GM19023 (cell line): ENCODE measurements around the gene RSPH3.
"Not testable (repeated sequence)": the region's sequence is repeated elsewhere in the genome, so short reads cannot be mapped to it uniquely, and the experiment has no call there.

Experiments
- ATAC-seq: cut with Tn5 transposase; IDR thresholded peaks from one replicate; pipeline ENCODE4 v1.9.1; 2021; ENCODE audit warnings: mild to moderate bottlenecking, moderate library complexity; ENCODE audit not compliant: unreplicated experiment

The RSPH3 gene

DNA sequence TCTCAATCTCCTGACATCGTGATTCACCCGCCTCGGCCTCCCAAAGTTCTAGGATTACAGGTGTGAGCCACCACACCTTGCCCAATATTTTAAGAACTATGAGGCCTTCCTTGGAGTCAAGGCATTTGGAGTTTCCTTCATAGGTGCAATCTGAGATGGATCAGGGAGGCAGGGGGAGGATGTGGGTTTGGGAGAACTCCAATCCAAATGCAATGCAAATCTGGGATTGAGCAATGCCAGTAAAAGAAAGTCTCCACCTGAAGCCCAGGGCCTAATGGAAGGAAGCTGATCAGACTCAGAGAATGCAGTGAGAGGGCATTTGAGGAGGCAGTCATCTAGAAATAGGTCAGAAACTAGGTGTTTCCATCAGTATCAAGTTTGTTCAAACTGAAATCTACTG, 21.2 kb downstream of the RSPH3 start:
- no peak for ATAC-seq

DNA sequence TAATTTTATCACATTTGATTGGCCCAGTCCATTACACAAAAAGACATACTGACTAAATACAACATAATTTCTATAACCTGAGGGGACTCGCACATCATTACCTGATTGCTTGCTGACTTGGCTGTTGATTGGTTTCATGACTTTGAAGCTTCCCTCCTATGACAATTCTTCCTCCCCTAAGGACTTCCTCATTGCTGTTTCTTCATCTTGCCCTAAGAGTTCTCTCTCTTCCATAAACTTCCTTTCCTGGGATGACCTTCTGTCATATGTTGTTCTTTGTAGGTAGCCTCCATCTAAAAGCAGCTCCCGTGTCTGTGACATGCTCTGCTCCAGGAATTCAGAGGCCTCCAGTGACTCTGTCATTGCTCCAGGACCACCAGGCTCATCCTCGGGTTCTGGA, 22.6 kb downstream of the RSPH3 start:
- no peak for ATAC-seq

DNA sequence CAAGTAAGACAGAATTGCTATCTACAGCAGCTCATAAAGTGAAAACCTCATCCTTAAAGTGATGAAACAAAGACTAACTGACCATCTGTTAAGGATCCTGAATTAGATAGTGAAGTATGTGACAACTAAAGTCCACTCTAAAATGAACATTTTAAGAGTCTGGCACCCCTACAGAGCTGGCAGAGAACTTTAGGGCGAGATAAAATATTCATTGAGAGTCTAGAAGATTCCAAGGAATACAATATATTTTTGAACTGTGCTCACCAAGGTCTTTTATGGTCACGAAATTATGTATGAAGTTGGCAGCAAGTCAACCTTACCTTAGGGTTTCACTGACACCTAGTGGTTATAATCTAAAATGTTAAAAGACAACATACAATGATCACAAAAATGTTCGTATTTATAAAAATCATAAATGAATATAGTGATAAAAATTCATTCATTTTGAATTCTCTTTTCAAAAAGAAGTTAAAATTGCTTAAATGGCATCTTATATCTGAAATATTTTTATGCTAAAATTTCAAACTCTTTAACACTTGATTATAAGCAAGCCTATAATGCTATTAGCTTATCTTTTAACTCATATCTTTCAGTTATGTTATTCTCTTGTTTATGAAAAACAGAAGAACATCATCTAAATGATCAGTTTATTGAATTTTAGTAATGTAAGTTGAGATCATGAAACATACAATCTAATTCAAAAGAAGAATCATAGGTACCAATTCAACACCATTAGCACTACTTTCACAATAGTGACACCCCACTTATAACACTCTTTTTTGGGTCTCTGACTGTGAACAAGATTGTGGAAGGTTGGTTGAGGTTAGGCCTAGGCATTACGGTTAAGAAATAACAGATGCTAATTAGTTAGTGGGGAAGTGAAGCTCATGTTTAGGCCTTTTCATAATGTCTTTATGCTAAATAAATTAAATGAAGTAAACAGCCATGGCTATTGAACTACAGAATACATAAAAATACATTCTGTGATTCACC, 27.5 kb downstream of the RSPH3 start:
- no peak for ATAC-seq

DNA sequence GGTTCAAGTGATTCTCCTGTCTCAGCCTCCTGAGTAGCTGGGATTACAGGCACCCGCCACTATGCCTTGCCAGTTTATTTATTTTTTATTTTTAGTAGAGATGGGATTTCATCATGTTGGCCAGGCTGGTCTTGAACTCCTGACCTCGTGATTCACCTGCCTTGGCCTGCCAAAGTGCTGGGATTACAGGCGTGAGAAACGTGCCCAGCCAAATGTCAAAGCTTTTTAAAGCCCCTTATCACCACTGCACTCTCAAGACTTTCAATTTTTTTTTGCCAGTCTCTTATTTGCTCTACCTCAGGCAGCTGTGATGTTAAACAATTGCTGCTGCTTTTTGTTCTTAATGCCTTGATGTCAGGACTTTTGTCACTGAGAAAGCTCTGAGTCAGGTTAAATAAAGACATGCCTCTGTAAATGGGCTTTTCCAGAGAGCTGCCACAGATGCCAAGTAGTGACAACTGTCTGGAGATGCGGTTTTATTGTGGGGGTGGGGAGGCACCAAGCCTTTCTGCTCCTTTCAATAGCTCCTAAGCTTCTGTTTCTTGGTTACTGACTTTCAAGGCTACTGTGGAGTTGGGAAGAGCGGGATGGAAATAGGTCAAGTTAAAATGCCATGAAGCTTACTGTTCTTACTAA, 29.2 kb downstream of the RSPH3 start:
- no peak for ATAC-seq

DNA sequence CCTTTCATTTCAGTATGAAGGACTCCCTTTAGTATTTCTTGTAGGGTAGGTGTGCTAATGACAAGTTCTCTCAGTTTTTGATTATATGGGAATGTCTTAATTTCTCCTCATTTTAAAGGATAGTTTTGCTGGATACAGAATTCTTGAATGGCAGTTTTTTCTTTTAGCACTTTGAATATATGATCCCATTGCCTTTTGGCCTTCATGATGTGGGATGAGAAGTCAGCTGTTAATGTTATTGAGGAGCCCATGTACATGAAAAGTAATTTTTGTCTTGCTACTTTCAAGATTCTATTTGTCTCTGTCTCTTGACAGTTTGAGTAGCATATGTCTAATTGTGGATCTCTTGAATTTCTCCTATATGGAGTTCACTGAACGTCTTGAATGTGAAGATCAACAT, 30.9 kb downstream of the RSPH3 start:
- no peak for ATAC-seq

DNA sequence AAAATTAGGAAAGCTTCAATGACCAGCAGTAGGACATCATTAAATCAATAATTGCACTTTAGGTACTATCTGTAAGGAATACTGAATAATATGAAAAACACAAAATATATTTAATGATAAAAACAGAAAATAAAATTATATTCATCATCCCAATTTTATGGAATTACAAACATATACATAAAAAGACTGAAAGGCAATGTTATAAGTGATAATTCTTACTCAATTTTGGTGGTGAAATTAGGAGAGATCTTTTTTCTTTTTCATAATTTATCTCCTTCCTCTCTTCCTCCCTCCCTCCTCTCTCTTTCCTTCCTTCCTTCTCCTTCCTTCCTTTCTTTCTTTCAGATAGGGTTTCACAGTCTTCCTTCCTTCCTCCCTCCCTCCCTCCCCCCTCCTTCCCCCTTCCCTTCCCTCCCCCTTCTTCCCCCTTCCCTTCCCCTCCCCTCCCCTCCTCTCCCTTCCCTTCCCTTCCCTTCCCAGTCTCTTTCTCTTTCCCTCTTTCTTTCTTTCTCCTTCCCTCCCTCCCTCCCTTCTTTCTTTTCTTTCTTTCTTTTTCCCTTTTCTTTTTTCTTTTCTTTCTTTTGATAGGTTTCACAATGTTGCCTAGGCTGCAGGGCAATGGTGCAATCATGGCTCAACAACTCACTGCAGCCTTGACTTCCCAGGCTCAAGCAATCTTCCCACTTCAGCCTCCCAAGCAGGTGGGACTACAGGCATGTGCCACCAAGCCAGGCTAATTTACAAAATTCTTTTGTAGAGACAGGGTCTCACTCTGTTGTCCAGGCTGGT, 36.8 kb downstream of the RSPH3 start:
- ATAC-seq, result no peak

DNA sequence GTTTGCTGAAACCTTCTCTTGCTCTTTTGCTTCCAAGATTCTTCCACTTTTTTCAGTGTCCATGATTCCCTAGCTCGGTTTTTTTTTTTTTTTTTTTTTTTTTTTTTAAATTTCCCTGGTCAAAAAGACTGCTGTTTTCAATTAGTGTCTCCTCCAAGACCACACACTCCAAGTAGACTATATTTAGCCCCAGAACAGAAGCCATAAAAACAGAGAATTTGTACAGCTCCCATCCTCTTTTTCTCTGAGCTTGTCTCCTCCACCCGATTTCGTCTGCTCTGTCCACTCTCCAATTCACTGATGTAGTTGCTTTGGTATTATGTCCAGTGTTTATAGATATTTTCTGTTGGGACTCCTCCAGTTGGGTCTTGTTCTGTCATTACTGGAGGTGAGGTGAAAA, 37.6 kb downstream of the RSPH3 start:
- no peak for ATAC-seq

DNA sequence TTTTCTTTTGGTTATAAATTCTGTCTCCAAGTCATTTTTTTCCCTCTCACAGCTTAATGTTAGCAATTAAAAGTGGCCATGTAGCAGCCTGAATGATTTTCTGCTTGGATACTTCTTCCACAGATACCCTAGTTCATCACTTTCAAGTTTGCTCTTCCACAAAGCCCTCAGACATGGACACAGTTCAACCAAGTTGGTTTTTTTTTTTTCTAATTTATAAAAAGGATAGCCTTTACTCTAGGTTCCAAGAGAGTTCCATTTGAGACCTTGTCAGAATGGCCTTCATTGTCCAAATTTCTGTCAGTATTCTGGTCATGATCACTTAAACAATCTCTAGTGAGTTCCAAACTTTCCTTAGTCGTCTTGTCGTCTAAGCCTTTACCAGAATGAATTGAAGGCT, 40.0 kb downstream of the RSPH3 start:
- no peak for ATAC-seq

DNA sequence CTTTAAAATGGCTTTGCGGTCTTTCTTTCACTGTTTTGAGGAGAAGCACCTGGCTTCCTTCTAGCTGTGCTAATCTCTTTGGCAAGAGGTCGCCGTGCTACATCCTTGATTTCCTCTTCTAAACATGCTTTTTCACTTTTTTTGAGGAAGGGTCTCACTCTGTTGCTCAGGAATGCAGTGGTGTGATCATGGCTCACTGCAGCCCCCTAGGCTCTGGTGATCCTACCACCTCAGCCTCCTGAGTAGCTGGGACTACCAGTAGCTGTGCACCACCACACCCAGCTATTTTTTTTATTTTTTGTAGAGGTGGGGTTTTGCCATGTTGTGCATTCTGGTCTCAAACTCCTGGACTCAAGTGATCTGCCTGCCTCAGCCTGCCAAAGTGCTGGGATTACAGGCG, 40.5 kb downstream of the RSPH3 start:
- ATAC-seq, result no peak

DNA sequence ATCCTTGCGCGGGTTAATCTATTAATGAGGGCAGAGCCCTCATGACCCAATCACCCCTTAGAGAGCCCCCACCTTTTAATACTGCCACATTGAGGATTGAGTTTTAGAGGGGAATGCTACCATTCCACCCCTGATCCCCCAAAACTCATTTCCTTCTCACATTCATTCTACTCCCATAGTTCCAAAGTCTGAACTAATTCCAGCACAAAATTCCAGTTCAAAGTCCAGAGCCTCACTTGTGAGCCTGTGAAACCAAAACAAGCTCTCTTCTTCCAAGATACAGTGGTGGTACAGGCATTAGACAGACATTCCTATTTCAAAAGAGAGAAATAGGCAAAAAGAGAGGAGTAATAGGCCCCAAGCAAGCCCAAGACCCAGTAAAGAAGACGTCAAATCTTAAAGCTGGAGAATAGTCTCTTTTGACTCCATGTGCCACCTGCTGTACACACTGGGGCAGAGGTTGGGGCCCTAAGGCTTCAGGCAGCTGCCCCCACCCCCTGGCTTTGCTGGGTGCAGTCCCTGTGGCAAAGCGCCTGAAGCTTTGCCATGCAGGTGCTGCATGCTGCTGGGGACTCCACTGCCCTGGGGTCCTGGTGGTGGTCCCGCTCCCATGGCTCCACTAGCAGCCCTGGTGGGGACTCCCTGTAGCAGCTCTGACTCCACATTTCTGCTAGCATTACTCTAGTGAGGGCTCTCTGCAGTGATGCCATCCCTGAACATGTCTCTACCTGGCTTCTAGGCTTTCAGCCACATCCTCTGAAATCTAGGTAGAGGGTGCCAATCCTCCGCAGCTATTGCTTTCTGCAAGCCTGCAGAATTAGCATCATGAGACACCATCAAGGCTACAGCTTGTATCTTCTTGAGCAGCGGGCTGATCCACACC, 41.3 kb downstream of the RSPH3 start:
- ATAC-seq, result no peak

DNA sequence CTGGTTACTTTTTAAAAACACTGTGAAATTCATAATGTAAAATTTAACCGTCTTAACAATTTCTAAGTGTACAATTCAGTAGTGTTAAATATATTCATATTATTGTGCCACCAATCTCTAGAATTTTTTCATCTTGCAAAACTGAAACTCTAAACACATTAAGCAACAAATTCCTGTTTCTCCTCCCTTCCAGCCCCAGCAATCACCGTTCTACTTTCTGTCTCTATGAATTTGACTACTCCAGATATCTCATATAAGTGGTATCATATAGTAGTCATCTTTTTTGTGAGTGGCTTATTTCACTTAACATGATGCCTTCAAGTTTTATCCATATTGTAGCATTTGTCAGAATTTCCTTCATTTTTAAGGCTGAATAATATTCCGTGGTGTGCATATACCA, 44.7 kb downstream of the RSPH3 start:
- no peak for ATAC-seq

DNA sequence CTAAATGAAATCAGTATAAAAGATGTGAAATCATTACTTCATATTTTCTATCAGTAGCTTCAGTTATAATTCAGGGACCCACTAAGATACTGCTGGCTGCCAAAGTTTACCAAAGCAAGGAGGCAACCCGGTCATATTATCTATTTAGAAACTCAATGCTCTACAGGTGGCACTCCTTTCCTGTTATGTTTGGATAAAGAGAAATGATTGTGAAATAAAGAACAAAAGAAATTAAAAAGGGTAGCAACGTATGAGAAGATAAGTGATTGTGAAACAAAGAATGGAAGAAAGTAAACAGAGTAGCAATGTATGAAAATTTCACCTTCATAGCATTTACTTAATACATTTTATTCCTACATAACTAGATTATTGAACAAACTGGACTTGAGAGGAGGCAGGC, 45.2 kb downstream of the RSPH3 start:
- no peak for ATAC-seq

DNA sequence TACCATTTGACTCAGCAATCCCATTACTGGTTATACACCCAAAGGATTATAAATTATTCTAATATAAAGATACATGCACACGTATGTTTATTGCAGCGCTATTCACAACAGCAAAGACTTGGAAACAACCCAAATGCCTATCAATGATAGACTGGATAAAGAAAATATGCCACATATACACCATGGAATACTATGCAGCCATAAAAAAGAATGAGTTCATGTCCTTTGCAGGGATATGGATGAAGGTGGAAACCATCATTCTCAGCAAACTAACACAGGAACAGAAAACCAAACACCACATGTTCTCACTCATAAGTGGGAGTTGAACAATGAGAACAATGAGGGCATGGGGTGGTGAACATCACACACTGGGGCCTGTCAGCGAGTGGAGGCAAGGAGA, 48.0 kb downstream of the RSPH3 start:
- not testable (repeated sequence) for ATAC-seq

DNA sequence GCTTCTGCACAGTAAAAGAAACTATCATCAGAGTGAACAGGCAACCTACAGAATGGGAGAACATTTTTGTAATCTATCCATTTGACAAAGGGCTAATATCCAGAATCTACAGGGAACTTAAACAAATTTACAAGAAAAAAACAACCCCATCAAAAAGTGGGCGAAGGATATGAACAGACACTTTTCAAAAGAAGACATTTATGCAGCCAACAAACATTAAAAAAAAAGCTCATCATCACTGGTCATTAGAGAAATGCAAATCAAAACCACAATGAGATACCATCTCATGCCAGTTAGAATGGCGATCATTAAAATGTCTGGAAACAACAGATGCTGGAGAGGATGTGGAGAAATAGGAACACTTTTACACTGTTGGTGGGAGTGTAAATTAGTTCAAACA, 48.4 kb downstream of the RSPH3 start:
- not testable (repeated sequence) for ATAC-seq

DNA sequence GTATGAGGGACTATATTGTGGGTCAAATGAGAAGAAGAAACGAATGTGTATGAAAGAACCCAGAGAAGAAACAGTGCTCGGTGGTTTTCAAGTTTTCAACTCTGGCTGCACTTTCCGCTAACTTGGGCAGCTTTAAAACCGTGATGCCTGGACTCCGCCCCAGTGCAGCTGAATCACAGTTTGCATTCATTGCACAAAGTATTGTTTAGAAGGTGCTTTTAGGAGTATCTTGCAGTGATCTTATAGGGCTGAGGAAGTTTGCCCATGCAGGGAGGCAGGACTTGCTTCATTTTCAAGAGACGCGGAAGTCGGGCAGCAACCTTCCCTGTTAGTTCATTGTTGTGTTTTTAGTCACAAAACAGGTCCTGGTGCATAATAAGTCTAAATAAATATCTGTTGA, 52.7 kb downstream of the RSPH3 start:
- no peak for ATAC-seq

DNA sequence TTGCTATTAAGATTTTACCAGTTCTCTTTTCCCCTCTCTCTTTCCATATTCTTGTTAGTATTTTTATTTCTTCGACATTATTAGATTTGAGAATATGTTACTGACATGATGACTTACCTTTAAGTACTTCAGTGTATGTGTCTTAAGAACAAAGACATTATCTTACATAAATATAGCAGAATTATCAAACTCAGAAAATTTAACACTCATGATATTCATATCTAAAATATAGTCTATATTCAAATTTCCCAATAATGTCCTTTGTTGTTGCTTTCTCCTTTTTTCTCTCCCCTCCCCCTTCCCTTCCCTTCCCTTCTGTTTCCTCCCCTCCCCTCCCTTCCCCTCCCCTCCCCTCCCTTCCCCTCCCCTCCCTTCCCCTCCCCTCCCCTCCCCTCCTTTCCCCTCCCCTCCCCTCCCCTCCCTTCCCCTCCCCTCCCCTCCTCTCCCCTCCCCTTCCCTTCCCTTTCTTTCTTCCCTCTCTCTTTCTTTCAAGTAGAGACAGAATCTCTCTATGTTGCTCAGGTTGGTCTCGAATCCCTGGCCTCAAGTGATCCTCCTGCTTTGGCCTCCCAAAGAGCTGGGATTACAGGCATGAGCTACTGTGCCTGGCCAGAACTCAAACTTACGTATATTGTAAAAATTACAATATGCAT, 56.5 kb downstream of the RSPH3 start:
- ATAC-seq, result no peak

DNA sequence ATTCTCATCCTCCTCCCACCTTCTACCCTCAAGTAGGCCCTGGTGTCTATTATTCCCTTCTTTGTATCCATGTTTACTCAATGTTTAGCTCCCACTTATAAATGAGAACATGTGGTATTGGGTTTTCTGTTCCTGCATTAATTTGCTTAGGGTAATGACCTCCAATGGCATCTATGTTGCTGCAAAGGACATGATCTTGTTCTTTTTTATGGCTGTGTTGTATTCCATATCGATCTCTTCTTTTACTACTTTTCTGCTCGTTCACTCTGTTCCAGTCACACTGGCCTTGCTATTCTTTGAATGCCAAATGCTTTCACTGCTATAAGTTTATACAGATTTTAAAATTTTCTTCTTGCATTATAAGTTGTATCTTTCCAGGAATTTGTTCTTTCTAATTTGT, 57.7 kb downstream of the RSPH3 start:
- no peak for ATAC-seq

DNA sequence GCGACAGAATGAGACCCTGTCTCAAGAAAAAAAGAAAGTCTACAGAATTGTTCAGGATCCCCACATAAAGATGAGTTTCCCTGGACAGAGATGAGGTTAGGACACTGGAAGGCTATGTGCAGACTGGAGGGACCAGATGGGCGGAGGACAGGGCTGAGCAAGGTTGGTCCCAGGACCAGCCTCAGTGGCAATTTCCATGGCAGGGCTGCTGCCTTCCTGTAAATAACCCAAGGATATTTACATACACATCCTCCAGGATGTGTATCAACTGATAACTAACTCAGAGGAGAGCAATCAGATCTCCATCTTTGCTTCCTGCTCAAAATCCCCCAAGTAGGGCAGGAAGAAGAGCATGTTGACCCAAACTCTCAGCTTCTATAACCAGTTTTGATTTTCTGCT, 58.8 kb downstream of the RSPH3 start:
- no peak for ATAC-seq

DNA sequence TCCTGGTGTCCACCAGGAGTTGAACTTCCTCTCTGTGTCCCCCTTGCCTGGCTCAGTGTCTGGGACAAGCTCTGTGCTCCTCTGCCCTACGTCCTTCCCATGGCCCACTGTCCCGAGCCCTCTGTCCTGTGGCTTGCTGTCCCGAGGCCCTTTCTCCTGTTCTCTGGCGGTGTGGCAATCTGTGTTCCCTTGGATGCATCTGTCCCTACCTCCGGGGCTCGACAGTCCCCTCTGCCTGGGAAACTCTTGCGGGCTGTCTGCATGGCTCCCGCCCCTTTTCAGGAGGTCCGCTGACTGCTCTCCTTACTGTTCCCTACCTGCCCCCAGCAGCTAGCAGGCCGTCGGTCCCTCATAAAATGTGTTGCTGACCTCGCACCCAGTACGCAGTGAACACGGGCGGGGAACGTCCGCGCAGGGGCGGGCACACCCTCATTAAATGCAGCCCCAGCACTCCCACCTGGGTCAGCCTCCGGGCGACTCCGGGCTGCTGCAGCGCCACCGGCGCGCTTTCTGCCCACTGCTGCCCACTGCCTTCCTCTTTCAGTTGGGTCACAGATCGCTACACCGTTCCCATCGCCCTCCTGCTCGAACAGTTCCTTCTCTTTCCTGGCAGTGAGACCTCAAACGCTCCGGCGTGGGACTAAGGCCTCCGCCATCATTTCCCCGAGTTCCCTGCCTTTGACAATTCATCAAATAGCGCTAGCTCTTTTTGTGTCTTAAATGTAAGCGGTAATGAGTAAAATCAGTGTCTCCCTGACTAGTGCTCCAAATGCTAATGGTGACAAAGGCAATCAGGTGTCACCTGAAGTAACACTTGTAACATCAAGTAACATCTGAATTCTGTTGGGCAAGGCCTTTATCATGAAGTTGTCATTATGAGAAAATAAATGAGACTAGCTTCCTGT, 60.5 kb downstream of the RSPH3 start:
- no peak for ATAC-seq
